GM18870 (cell line): Measurements from ENCODE around the gene EXOC3L4.
"Not testable (repeated sequence)": the region's sequence is repeated elsewhere in the genome, so short reads cannot be mapped to it uniquely, and the experiment has no call there.

Experiments used
- ATAC-seq: cut with Tn5 transposase; IDR thresholded peaks from one replicate; pipeline ENCODE4 v1.9.1; 2021; ENCODE audit warnings: moderate library complexity; ENCODE audit not compliant: unreplicated experiment

EXOC3L4 gene

GRCh38 chr14:103103461-103104388 lies 9.2 kb downstream of the EXOC3L4 start:
- no peak for ATAC-seq

GRCh38 chr14:103104389-103104653 lies 9.8 kb downstream of the EXOC3L4 start:
- ATAC-seq = no peak

GRCh38 chr14:103104654-103105452 lies 10.3 kb downstream of the EXOC3L4 start:
- ATAC-seq = no peak

- no peak for ATAC-seq
Measured at GRCh38 chr14:103105580-103106150, 11.1 kb downstream of the EXOC3L4 start.

- no peak for ATAC-seq
Measured at GRCh38 chr14:103107455-103107854, 12.9 kb downstream of the EXOC3L4 start.

GRCh38 chr14:103107941-103108748 lies 13.6 kb downstream of the EXOC3L4 start:
- ATAC-seq = no peak

- no peak for ATAC-seq
Measured at GRCh38 chr14:103108749-103109207, 14.3 kb downstream of the EXOC3L4 start.

- no peak for ATAC-seq
Measured at GRCh38 chr14:103109535-103110441, 15.3 kb downstream of the EXOC3L4 start.

- ATAC-seq = no peak
Measured at GRCh38 chr14:103110681-103111231, 16.2 kb downstream of the EXOC3L4 start.

GRCh38 chr14:103111232-103111868 lies 16.8 kb downstream of the EXOC3L4 start:
- ATAC-seq = no peak

GRCh38 chr14:103112400-103113243 lies 18.1 kb downstream of the EXOC3L4 start:
- ATAC-seq = no peak

- no peak for ATAC-seq
Measured at GRCh38 chr14:103113303-103113702, 18.8 kb downstream of the EXOC3L4 start.

- ATAC-seq = no peak
Measured at GRCh38 chr14:103113774-103114173, 19.2 kb downstream of the EXOC3L4 start.

- not testable (repeated sequence) for ATAC-seq
Measured at GRCh38 chr14:103115086-103115679, 20.7 kb downstream of the EXOC3L4 start.

GRCh38 chr14:103115845-103116572 lies 21.5 kb downstream of the EXOC3L4 start:
- ATAC-seq = no peak

GRCh38 chr14:103116636-103117035 lies 22.1 kb downstream of the EXOC3L4 start:
- ATAC-seq = no peak

- ATAC-seq = not testable (repeated sequence)
Measured at GRCh38 chr14:103117499-103117898, 23.0 kb downstream of the EXOC3L4 start.
